ENCODE data around the gene NR1D1.

Gene NR1D1

DNA sequence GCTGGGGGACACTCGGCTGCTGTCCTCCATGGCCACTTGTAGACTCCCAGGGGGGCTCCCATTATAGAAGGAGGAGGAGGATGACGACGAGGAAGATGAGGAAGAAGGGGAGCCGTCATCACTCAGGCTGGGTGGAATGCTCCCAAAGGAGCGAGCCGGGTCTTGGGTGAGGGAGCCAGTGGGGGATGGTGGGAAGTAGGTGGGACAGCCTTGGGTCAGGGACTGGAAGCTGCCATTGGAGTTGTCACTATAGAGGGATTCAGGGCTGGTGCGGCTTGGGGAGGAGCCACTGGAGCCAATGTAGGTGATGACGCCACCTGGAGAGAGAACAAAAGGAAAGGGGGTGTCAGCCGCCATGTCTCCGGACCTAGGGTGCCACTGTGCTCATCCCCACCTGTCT, 3.3 kb downstream of the NR1D1 start:
- TF ChIP-seq POLR2AphosphoS5 (IDR thresholded peaks at IDR 0.05; ENCODE audit: low read depth, low read length): no peak
- no peak for TF ChIP-seq SIN3A (IDR thresholded peaks at IDR 0.05; ENCODE audit: borderline replicate concordance, insufficient read depth, low read length)
- TF ChIP-seq, protein P1, sequence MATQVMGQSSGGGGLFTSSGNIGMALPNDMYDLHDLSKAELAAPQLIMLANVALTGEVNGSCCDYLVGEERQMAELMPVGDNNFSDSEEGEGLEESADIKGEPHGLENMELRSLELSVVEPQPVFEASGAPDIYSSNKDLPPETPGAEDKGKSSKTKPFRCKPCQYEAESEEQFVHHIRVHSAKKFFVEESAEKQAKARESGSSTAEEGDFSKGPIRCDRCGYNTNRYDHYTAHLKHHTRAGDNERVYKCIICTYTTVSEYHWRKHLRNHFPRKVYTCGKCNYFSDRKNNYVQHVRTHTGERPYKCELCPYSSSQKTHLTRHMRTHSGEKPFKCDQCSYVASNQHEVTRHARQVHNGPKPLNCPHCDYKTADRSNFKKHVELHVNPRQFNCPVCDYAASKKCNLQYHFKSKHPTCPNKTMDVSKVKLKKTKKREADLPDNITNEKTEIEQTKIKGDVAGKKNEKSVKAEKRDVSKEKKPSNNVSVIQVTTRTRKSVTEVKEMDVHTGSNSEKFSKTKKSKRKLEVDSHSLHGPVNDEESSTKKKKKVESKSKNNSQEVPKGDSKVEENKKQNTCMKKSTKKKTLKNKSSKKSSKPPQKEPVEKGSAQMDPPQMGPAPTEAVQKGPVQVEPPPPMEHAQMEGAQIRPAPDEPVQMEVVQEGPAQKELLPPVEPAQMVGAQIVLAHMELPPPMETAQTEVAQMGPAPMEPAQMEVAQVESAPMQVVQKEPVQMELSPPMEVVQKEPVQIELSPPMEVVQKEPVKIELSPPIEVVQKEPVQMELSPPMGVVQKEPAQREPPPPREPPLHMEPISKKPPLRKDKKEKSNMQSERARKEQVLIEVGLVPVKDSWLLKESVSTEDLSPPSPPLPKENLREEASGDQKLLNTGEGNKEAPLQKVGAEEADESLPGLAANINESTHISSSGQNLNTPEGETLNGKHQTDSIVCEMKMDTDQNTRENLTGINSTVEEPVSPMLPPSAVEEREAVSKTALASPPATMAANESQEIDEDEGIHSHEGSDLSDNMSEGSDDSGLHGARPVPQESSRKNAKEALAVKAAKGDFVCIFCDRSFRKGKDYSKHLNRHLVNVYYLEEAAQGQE (IDR thresholded peaks at IDR 0.05; ENCODE audit: insufficient read depth in 1 of 2, low read depth in 2 of 2, low read length in 2 of 2): no peak
- no peak for TF ChIP-seq FOXP2 (optimal IDR thresholded peaks at IDR 0.05; ENCODE audit: borderline replicate concordance, extremely low read depth, extremely low read length, insufficient read depth)
- TF ChIP-seq TAF1 (IDR thresholded peaks at IDR 0.05; ENCODE audit: borderline replicate concordance, insufficient read depth, low read length): no peak

DNA sequence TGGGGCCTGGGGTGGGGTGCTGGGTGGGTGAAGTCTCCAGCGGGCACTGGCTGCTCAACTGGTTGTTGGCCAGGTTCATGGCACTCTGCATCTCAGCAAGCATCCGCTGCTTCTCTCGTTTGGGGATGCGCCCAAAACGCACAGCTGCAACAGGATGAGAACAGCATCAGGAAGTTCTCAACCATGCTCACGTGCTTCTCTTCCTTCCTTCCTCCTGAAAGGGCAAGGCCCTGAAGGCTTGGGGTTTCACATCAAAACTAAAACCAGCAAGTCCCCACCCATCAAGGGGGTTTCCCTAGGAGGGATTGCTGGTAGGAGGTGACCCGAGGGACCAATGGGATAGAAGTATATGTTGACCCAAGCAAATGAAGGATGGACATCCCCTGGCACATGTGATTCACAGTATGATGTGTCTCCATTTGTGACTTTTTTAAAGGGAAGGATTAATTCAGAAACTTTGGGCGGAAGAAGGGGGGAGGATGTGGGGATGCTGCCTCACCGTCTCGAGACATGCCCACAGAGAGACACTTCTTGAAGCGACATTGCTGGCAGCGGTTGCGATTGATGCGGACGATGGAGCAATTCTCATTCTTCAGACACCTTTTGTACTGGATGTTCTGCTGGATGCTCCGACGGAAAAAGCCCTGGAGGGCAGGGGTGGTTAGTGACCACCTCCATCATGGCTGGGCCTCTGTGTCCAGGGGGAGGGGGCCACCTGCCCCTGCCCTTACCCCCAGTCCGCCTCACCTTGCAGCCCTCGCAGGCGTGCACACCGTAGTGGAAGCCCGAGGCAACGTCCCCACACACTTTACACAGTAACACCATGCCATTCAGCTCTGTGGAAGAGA, 4.2 kb downstream of the NR1D1 start:
- TF ChIP-seq POLR2AphosphoS5 (IDR thresholded peaks at IDR 0.05; ENCODE audit: low read depth, low read length) (no peak), FOXP2 (optimal IDR thresholded peaks at IDR 0.05; ENCODE audit: borderline replicate concordance, extremely low read depth, extremely low read length, insufficient read depth) (peak; percentile 24)
- TF ChIP-seq, protein P1 (IDR thresholded peaks at IDR 0.05; ENCODE audit: insufficient read depth in 1 of 2, low read depth in 2 of 2, low read length in 2 of 2): no peak

DNA sequence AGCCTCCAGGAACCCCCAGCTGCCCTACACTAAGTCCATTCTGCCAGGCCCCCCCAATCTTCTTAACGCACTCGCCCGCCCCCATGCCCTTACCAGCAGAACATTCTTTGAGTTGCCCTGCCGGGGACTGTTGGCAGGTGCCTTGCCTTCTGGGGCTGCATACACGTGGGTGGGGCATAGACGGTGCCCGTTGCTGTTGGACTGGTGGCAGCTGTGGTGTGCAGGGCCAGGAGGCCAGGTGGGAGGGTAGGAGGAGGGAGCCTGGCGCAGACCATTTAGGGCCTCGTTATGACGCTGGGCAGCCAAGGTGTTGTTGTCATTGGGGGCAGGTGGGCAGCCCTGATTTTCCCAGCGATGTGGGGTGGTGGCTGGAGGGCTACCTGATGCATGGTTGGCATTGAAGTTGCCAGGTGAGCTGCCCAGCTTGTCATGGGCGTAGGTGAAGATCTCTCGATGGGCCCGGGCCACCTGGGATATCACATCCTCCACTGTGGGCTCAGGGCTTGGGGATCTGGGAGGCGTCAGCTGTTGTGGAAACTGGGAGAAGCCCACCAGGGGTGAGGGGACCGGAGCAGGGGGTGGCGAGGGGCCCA, 4.9 kb downstream of the NR1D1 start:
- TF ChIP-seq TAF1 (IDR thresholded peaks at IDR 0.05; ENCODE audit: borderline replicate concordance, insufficient read depth, low read length): no peak
- TF ChIP-seq, protein P1 (IDR thresholded peaks at IDR 0.05; ENCODE audit: insufficient read depth in 1 of 2, low read depth in 2 of 2, low read length in 2 of 2): no peak
- TF ChIP-seq POLR2AphosphoS5 (IDR thresholded peaks at IDR 0.05; ENCODE audit: low read depth, low read length): no peak
- TF ChIP-seq SIN3A (IDR thresholded peaks at IDR 0.05; ENCODE audit: borderline replicate concordance, insufficient read depth, low read length): no peak
- TF ChIP-seq FOXP2 (optimal IDR thresholded peaks at IDR 0.05; ENCODE audit: borderline replicate concordance, extremely low read depth, extremely low read length, insufficient read depth): no peak

- TF ChIP-seq, protein P1 (IDR thresholded peaks at IDR 0.05; ENCODE audit: insufficient read depth in 1 of 2, low read depth in 2 of 2, low read length in 2 of 2): no peak
- TF ChIP-seq FOXP2 (optimal IDR thresholded peaks at IDR 0.05; ENCODE audit: borderline replicate concordance, extremely low read depth, extremely low read length, insufficient read depth): no peak
- TF ChIP-seq SIN3A (IDR thresholded peaks at IDR 0.05; ENCODE audit: borderline replicate concordance, insufficient read depth, low read length): no peak
- no peak for TF ChIP-seq POLR2AphosphoS5 (IDR thresholded peaks at IDR 0.05; ENCODE audit: low read depth, low read length)
- no peak for TF ChIP-seq TAF1 (IDR thresholded peaks at IDR 0.05; ENCODE audit: borderline replicate concordance, insufficient read depth, low read length)
Observed at GRCh38 chr17:40094874-40095273, 5.5 kb downstream of the NR1D1 start.

Measured in PFSK-1 (cell line).